GM19023 (cell line): Measurements from ENCODE around the gene TUBA3E.
"Not testable (repeated sequence)": the region's sequence is repeated elsewhere in the genome, so short reads cannot be mapped to it uniquely, and the experiment has no call there.

Experiments used
- ATAC-seq: cut with Tn5 transposase; IDR thresholded peaks from one replicate; pipeline ENCODE4 v1.9.1; 2021; ENCODE audit warnings: mild to moderate bottlenecking, moderate library complexity; ENCODE audit not compliant: unreplicated experiment

The TUBA3E gene

GRCh38 chr2:130150181-130151144, 47.8 kb downstream of the TUBA3E start:
- no peak for ATAC-seq

- ATAC-seq: not testable (repeated sequence)
Observed at GRCh38 chr2:130148515-130148914, 49.7 kb downstream of the TUBA3E start.

- peak; percentile 82 for ATAC-seq
Observed at GRCh38 chr2:130145006-130145414, 53.2 kb downstream of the TUBA3E start, which contains the start of gene CCDC74B. TSS of gene CCDC74B (minus strand) at chr2:130145112. CDS start at chr2:130144996, 116 bp downstream.

GRCh38 chr2:130143266-130144039, 54.8 kb downstream of the TUBA3E start:
- ATAC-seq: not testable (repeated sequence)

- not testable (repeated sequence) for ATAC-seq
Observed at GRCh38 chr2:130142396-130143265, 55.6 kb downstream of the TUBA3E start.
